CD4-positive, alpha-beta T cell treated with Interleukin-12 subunit alpha and Interleukin-12 subunit beta, for 1 hour (primary cell): ENCODE measurements around the gene RNU1-3.
"Not testable (repeated sequence)": the region's sequence is repeated elsewhere in the genome, so short reads cannot be mapped to it uniquely, and the experiment has no call there.

Experiments used
- DNase-seq: peaks from one replicate; pipeline ENCODE4 v3.0.0-alpha.2; 2020

The RNU1-3 gene

DNA sequence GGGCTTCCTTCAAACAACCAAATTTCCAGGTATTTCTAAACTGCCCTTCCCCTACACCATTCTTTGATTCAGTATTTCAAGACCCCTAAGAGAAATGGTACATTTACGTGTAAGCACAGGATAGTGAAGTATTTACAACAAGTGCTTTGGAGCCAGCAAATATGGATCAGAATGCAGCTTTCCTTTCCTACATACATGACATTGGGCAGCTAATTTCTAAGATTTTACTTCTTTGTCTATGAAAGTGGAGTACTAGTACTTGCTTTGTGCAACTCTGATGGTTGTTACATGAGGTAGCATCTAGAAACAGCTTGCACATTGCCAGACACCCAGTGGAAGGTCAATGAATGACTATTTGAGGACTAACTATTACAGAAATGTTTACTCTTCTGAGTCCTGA is 15.2 kb downstream of the RNU1-3 start:
- DNase-seq: not testable (repeated sequence)

DNA sequence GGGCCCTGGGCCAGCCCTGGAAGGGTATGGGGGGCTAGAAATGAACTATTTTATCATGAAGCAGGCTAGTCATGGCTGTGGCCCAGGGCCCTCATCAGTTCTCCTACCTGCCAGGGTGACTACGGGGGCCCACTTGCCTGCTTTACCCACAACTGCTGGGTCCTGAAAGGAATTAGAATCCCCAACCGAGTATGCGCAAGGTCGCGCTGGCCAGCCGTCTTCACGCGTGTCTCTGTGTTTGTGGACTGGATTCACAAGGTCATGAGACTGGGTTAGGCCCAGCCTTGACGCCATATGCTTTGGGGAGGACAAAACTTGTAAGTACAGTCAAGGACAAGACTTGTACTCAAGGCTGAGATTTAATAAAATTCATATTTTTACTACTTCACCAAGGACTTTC is 16.8 kb downstream of the RNU1-3 start:
- DNase-seq: not testable (repeated sequence)

DNA sequence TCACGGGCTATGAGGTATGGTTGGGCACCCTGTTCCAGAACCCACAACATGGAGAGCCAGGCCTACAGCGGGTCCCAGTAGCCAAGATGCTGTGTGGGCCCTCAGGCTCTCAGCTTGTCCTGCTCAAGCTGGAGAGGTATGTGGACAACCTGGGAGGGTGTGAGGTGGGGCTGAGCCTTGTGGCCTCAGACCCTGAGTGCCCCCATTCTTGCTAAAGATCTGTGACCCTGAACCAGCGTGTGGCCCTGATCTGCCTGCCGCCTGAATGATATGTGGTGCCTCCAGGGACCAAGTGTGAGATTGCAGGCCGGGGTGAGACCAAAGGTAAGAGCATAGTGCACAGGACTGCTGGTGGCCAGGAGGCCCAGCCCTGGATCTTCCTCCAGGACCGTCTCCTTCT is 17.4 kb downstream of the RNU1-3 start:
- not testable (repeated sequence) for DNase-seq

DNA sequence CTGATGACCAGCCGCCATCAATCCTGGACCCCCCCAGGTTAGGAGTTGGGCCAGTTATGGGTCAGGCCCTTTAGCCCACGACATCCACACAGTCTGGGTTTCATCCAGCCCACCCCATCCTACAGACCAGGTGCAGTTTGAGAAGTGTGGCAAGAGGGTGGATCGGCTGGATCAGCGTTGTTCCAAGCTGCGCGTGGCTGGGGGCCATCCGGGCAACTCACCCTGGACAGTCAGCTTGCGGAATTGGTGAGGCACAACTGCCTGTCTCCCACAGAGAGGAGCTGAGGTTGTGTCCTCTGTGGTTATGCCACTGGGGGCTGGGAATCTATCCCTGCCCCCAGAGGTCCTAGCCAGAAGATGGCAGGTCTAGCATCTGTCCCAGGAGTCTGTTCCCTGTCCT is 18.0 kb downstream of the RNU1-3 start:
- DNase-seq: not testable (repeated sequence)

DNA sequence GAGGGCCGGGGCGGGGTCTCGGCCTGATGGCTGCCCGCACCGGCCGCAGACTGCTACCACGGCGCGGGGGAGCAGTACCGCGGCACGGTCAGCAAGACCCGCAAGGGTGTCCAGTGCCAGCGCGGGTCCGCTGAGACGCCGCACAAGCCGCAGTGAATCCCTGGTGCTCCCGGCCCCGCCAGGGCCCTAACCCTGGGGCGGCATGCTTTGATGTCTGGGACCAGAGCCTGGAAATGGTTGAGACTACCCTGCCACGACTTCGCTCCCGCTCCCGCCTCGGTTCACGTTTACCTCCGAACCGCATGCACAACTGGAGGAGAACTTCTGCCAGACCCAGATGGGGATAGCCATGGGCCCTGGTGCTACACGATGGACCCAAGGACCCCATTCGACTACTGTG is 18.5 kb downstream of the RNU1-3 start:
- DNase-seq: not testable (repeated sequence)

DNA sequence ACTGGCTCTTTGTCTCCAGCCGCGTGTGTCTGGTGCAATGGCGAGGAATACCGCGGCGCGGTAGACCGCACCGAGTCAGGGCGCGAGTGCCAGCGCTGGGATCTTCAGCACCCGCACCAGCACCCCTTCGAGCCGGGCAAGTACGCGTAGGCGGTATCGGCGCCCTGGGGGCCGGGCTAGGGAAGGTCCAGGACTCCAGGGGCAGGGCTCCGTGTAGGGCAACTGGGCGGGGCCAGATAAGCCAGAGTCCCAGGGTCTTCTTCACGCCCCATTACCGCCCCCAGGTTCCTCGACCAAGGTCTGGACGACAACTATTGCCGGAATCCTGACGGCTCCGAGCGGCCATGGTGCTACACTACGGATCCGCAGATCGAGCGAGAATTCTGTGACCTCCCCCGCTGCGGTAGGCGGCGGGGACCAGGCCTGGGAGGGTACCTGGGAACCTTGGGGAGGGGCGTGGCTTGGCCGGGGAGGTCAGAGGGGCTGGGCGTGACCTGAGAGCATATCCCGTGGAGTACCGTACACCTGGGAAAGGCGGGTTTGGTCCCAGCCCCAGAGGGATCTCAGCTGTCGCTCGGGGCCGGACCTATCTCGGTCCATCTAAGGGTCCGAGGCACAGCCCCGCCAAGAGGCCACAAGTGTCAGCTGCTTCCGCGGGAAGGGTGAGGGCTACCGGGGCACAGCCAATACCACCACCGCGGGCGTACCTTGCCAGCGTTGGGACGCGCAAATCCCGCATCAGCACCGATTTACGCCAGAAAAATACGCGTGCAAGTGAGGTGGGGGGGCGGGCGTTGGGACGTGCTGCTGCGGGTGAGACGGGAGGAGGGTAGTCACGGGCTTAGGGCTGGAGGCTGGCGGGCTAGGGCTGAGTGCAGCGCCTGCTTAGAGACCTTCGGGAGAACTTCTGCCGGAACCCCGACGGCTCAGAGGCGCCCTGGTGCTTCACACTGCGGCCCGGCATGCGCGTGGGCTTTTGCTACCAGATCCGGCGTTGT is 19.3 kb downstream of the RNU1-3 start:
- peak; percentile 25 for DNase-seq

DNA sequence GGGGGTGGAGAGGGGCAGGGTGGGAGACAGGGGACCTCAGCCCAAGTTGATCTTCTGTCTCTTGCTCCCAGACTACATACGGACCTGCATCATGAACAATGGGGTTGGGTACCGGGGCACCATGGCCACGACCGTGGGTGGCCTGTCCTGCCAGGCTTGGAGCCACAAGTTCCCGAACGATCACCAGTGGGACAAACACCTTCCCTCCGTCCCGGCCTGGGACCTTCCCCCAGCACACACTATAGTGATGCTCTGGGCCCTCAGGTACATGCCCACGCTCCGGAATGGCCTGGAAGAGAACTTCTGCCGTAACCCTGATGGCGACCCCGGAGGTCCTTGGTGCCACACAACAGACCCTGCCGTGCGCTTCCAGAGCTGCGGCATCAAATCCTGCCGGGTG is 20.0 kb downstream of the RNU1-3 start:
- DNase-seq: not testable (repeated sequence)

DNA sequence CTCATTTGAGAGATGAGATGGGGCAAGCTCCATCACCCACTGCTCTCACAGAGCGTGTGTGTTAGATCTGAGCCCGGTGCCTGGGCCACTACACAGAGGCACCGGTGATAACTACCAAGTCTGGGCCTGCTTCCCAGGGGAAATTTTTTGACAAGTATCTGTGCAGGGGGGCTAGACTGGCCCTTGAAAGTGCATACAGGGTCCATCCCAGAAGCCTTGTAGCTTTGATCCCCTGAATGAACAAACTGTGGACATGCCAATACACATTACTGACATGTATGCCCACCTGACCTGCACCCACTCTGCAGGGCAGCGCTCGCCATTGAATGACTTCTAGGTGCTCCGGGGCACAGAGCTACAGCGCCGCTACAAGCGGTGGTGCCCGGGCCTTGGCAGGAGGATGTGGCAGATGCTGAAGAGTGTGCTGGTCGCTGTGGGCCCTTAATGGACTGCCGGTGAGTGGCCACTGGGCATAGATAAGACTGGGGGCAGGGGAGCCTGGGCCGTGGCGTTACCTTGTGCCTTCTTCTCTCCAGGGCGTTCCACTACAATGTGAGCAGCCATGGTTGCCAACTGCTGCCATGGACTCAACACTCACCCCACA is 20.6 kb downstream of the RNU1-3 start:
- not testable (repeated sequence) for DNase-seq

DNA sequence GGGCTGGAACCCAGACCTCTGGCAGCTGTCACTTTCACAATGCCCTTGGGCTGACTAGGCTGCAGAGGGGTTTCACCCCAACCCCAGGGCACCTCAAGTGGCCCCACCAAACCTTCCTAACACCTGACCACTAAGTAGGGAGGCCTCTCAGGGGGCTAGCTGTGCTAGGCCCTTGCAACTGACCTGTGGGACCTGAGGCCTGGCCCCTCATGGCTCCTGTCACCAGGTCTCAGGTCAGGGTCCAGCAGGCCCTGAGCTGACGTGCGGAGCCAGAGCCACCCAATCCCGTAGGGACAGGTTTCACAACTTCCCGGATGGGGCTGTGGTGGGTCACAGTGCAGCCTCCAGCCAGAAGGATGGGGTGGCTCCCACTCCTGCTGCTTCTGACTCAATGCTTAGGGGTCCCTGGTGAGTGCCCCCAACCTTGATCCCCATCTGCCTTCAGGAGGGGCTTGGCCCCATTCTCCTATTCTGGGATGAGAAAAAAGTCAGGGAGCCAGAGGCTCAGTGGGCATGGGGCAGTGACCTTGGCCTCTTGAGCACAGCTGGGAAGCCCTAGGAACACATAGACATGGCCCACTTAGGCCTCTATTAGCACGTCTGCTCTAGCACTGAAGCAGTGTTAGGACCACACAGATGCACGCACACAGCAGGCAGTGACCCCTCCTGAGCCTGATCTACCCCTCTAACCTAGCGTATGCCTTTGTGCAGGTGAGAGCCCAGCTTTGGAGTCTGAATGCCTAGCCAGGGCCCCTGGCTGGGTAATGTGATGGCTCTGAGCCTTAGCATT is 21.3 kb downstream of the RNU1-3 start:
- DNase-seq: not testable (repeated sequence)

DNA sequence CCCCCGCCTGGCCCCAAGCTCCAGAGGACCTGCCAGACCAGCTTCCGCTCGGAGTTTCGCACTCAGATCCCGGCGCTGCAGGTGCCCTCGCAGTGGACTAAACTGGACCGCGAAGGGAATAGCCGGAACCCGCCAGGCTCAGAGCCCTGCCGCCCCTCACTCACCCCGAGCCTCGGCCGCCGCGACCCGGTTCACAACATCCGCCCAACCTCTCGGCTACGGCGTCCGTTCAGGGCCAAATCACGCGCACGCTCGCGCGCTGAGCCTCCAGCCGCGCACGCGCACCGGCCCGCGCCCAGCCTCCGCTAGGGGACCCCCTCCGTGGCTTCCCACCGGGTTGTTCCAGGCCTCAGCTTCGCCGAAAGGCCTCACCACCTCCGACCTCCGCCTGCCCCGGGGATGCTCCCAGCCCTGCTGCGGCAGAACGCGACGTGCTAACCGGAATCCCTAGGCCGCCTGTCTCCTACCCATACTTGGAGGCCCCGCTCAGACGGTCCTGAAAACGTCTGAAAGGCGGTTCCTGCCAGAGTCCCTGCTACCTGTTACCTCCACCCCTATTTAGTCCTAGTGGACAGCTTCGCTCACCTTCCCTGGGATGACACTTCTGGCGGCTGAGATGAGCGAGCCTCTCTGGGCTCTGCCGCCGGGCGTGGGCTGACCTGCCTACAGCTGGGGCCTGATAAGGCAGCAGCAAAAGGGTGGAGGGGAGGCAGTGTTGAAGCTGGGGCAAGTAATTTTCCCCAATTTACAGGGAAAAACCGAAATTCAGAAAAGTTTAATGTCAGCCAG is 22.1 kb downstream of the RNU1-3 start:
- DNase-seq: peak; percentile 98

DNA sequence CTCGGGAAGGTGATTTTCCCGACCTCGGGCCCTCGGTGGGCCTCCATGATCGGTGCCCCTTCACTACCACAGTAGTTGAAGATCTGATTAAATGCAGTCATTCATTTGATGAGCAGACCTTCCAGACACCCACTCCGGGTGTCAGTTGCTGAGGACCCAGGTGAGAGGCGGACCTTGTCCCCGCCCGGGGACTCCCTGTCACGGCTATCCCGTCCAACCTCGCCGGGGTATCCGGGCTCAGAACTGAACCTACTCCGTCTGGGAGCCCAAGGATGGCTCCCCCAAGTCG is 22.6 kb downstream of the RNU1-3 start:
- DNase-seq: peak; percentile 23

DNA sequence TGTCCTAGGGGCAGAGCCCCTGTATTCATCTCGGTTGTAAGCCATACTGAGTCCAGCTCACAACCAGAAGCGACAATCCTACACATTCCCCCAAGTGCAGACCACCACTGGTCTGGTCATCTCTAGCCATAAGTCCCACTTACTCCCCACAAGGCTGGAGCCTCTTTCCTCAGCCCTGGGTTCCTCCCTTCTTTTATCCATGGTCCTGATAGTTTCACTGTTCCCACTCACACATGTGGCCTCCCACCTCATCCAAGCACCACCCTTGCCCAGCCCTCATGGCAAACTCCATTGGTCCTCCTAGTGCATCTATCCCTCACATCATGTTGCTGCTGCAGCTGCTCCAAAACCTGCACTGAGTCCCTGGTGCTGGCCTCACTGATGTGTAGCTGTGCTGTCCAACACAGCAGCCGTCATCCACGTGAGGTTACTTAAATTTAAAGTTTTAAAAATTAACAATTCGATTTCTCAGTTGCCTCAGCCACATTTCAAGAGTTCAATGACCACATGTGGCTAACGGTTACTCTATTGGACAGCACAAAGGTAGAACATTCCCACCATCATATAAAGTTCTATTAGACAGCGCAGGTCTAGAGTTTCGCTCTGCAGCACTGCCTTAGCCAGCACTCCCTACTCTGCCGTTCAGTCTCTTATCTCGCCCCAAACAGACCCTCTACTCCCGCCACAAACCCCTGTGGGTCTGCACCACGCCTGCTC is 23.1 kb downstream of the RNU1-3 start:
- not testable (repeated sequence) for DNase-seq

DNA sequence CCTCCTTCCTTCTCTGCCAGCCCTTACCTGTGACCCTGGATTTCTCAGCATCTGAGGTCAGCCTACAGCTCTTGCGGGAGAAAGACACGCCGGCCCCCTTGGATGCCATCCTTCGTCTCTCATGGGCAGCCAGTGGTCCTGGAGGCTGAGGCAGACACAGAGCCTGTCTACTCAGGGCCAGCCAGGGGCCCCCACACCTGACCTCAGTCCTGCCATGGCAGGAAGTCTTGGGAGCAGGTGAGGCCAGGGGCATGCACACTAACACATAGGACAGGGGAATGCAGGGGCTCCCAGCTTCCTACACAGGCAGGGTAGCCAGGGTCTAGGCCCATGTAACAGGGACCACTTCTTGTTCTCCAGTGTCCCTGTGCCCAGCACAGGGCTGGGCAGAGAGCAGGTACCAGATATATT is 23.7 kb downstream of the RNU1-3 start:
- not testable (repeated sequence) for DNase-seq

DNA sequence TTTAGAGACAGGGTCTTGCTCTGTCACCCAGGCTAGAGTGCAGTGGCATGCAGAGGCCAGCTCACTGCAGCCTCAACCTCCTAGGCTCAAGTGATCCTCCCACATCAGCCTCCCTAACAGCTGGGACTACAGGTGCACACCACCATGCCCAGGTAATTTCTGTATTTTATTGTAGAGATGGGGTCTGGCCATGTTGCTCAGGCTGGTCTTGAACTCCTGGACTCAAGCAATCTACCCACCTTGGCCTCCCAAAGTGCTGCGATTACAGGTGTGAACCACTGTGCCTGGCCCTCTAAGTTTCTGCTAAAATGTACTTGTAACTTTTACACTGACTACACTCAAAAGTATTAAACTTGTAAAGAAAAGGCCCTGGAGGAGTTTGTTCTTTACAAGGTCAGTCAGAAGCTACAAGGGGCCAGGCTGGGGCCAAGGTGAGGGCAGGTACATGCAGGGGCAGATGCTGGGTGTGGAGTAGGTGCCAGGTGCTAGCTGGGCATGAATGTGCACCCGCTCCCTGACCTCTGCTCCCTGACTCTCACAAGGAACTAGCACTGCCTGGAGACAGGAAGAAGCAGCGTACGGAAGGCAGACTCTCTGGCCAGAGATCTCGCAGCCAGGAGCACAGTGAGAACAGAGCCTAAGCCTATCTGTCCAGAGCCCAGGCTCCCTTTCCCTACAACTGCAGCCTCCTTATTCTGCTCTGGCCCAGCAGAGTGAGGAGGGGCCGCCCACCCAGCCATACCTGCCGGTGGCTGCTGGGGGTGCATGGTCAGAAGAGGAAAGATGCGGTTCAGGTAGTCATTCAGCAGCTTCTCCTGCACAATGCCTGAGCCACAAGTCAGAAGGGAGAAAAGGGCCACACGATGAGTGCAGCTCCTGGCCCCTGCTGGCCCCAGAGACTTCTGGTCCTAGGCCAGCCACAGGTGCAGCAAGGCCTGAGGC is 24.5 kb downstream of the RNU1-3 start:
- DNase-seq: not testable (repeated sequence)

DNA sequence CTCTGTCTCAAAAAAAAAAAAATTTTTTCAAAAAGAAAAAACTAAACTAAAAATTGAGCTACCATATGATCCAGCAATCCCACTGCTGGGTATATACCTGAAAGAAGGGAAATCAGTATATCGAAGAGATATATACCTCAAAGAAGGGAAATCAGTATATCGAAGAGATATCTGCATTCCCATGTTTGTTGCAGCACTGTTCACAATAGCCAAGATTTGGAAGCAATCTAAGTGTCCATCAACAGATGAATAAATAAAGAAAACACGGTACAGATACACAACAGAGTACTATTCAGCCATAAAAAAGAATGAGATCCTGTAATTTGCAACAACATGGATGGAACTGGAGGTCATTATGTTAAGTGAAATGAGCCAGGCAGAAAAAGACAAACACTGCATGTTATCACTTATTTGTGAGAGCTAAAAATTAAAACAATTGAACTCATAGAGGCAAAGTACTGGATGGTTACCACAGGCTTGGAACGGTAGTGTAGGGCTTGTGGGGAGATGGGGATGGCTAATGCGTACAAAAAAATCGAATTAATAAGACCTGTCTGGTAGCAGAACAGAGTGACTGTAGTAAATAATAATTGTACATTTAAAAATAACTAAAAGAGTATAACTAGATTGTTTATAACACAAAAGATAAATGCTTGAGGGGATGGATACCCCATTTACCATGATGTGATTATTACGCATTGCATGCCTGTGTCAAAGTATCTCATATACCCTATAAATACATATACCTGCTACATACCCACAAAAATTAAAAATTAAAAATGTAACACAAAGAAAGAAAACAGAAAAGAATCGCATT is 25.4 kb downstream of the RNU1-3 start:
- DNase-seq: not testable (repeated sequence)

DNA sequence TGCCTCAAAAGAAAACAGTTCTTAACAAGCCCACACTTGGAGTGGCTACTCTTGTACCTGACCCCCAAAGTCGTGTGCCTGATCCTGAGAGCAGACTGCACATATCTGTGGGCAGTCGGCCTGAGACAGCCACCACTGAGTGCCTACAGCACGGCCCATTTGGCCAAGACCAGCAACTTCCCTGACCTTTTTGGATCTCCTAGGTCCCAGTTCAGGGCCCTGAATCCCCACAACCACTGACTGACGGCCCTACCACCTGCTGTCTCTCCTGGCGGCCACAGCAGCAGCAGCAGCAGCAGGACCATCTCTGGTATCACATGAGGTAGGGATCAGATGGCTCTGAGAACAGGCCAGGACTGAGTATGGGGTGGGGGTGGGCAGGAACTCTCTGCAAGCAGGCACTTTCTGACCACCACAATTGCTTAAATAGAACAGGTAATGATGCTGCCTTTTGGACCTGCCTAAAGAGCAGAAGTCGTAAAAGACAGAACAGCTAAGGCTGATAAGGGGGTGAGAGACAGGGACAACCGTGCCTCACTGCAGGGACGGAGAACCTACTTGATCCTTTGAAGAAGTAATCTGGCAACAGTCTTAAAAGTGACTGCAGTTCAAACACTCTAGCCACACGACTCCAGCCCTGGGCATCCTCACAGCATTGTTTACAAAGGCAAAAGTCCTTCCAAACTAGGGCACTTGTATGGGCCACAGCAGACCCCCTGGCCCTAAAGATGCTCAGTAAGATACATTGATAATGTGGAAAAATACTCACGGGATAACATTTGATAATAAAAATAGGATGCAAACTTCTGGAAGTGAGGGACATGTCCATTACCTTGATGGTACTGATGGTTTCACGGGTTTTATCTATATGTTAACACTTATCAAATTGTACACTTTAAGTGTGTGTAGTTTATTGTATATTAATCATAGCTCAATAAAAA is 27.4 kb downstream of the RNU1-3 start:
- DNase-seq: not testable (repeated sequence)

DNA sequence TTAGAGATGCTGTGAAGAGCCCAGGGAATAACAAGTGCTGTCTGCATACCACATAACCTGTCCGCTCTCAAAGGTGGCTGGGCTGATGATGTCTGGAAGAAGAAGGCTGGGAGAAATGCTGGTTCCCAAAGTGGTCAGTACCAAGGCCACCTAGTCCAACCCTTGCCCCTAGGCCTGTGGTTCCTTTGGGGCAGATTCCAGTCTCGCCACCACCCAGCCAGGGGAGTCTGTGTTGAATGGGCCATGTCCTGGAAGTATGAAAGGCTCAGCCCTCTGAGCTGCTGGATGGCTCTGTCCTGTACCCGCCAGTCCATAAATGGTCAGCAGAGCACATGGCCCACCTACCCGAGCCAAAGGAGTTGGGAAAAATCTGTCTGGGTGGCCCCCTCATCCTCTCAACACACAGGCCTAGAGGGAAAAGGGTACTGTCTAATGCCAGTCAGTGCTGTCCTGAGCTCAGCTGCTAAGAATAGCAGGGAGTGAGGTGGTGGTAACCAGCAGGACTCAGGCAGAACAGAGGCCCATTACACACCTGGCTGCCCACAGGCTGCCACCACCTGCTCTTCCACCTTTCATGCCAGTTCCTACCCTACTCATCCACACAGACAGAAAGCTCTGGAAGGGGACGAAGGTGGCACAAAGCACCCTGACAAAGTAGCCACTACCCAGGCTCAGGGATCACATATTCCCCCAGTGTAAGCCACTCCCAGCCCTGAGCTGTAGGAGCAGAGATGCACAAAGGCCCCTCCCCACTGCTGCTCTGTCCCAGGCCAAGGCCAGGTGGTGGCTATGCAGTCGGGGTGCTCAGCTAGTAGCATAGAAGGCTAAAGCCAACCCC is 28.6 kb downstream of the RNU1-3 start:
- DNase-seq: not testable (repeated sequence)
